GM18858 (cell line): ENCODE data around the gene FGGY.

Experiments used
- ATAC-seq: cut with Tn5 transposase; IDR thresholded peaks from one replicate; pipeline ENCODE4 v1.9.1; 2021; ENCODE audit not compliant: unreplicated experiment

FGGY gene

GRCh38 chr1:59410457-59410856 is 113.6 kb downstream of the FGGY start:
- no peak for ATAC-seq

GRCh38 chr1:59411147-59411546 is 114.3 kb downstream of the FGGY start:
- ATAC-seq, result no peak

GRCh38 chr1:59412718-59413326 is 115.9 kb downstream of the FGGY start:
- no peak for ATAC-seq

- ATAC-seq, result no peak
Observed at GRCh38 chr1:59413327-59413720, 116.4 kb downstream of the FGGY start.

- ATAC-seq, result no peak
Observed at GRCh38 chr1:59414406-59415133, 117.7 kb downstream of the FGGY start.

- ATAC-seq, result no peak
Observed at GRCh38 chr1:59415286-59415850, 118.5 kb downstream of the FGGY start.

- ATAC-seq, result no peak
Observed at GRCh38 chr1:59415881-59416280, 119.0 kb downstream of the FGGY start.

- ATAC-seq, result no peak
Observed at GRCh38 chr1:59417406-59417805, 120.5 kb downstream of the FGGY start.

- ATAC-seq, result no peak
Observed at GRCh38 chr1:59418363-59419144, 121.7 kb downstream of the FGGY start.

GRCh38 chr1:59419361-59420140 is 122.7 kb downstream of the FGGY start:
- ATAC-seq, result no peak

- ATAC-seq, result no peak
Observed at GRCh38 chr1:59421232-59421920, 124.5 kb downstream of the FGGY start.

- no peak for ATAC-seq
Observed at GRCh38 chr1:59422921-59423575, 126.2 kb downstream of the FGGY start.

- no peak for ATAC-seq
Observed at GRCh38 chr1:59427155-59427554, 130.3 kb downstream of the FGGY start.

- no peak for ATAC-seq
Observed at GRCh38 chr1:59427784-59428183, 130.9 kb downstream of the FGGY start.

- no peak for ATAC-seq
Observed at GRCh38 chr1:59428828-59429227, 131.9 kb downstream of the FGGY start.

- no peak for ATAC-seq
Observed at GRCh38 chr1:59429656-59430055, 132.8 kb downstream of the FGGY start.

- ATAC-seq, result no peak
Observed at GRCh38 chr1:59431566-59432294, 134.8 kb downstream of the FGGY start.

- peak; percentile 93 for ATAC-seq
Observed at GRCh38 chr1:59432531-59433439, 135.9 kb downstream of the FGGY start.
